ENCODE data around the gene MAP4K4. TPM values are rescaled to one million over a fixed set of nuclear protein-coding genes. Genes with fewer than 3 reads are reported as not detected.

Gene MAP4K4
- total RNA-seq, 2 donors from 2014 or later, result 60.1 to 147 TPM

- TF ChIP-seq CTCF (IDR thresholded peaks at IDR 0.05), result no peak
- Histone ChIP-seq H3K27me3 (replicated peaks; ENCODE audit: insufficient read depth) (no peaks in the 10 kb centered on the region), H3K4me1 (ENCODE audit: control insufficient read depth in 1 of 2, low read depth in 2 of 2) (peaks cover 0 to 6% of the 10 kb centered on the region in 2 donors), H3K4me3 (no peak overlapping the region), H3K9me3 (no peaks in the 10 kb centered on the region), H3K27ac (no peak overlapping the region), H3K36me3 (peaks cover 25% of the 10 kb centered on the region)
- DNase-seq (ENCODE audit: low spot score) (no peak), ATAC-seq (ENCODE audit: insufficient number of reproducible peaks, low FRiP score, low read depth) (no peak)
Observed at GRCh38 chr2:101837354-101837753, 139.8 kb downstream of the MAP4K4 start.

GRCh38 chr2:101841679-101842327 is 144.3 kb downstream of the MAP4K4 start:
- no peak for ATAC-seq (ENCODE audit: insufficient number of reproducible peaks, low FRiP score, low read depth)
- Histone ChIP-seq H3K27ac (no peak overlapping the region), H3K4me3 (no peak overlapping the region), H3K27me3 (replicated peaks; ENCODE audit: insufficient read depth) (no peaks in the 10 kb centered on the region), H3K36me3 (peaks cover 12% of the 10 kb centered on the region), H3K4me1 (ENCODE audit: control insufficient read depth in 1 of 2, low read depth in 2 of 2) (peaks cover 15 to 28% of the 10 kb centered on the region in 2 donors), H3K9me3 (no peaks in the 10 kb centered on the region)
- no peak for TF ChIP-seq CTCF (IDR thresholded peaks at IDR 0.05)
- no peak for DNase-seq (ENCODE audit: low spot score)

- no peak for TF ChIP-seq CTCF (IDR thresholded peaks at IDR 0.05)
Observed at GRCh38 chr2:101842471-101842870, 145.0 kb downstream of the MAP4K4 start.

GRCh38 chr2:101843048-101843447 is 145.5 kb downstream of the MAP4K4 start:
- no peaks in the 10 kb centered on the region for H3K27me3 ChIP-seq (replicated peaks; ENCODE audit: insufficient read depth)
- no peaks in the 10 kb centered on the region for H3K9me3 ChIP-seq
- no peak overlapping the region for H3K27ac ChIP-seq
- no peak for ATAC-seq (ENCODE audit: insufficient number of reproducible peaks, low FRiP score, low read depth)
- peaks cover 15 to 28% of the 10 kb centered on the region in 2 donors for H3K4me1 ChIP-seq (ENCODE audit: control insufficient read depth in 1 of 2, low read depth in 2 of 2)
- no peak for DNase-seq (ENCODE audit: low spot score)
- peaks cover 12% of the 10 kb centered on the region for H3K36me3 ChIP-seq
- TF ChIP-seq CTCF (IDR thresholded peaks at IDR 0.05), result no peak
- H3K4me3 ChIP-seq, result no peak overlapping the region

More at GRCh38 chr2:101842471-101842870, 145.0 kb downstream of the MAP4K4 start:
- Histone ChIP-seq H3K36me3 (peaks cover 12% of the 10 kb centered on the region), H3K27ac (no peak overlapping the region), H3K9me3 (no peaks in the 10 kb centered on the region), H3K4me3 (no peak overlapping the region), H3K27me3 (replicated peaks; ENCODE audit: insufficient read depth) (no peaks in the 10 kb centered on the region), H3K4me1 (ENCODE audit: control insufficient read depth in 1 of 2, low read depth in 2 of 2) (peaks cover 15 to 28% of the 10 kb centered on the region in 2 donors)
- DNase-seq (ENCODE audit: low spot score), result no peak
- ATAC-seq (ENCODE audit: insufficient number of reproducible peaks, low FRiP score, low read depth), result no peak

- ATAC-seq (ENCODE audit: insufficient number of reproducible peaks, low FRiP score, low read depth) (no peak), DNase-seq (ENCODE audit: low spot score) (no peak)
- H3K4me3 ChIP-seq, result no peak overlapping the region
- H3K9me3 ChIP-seq, result no peaks in the 10 kb centered on the region
- H3K27ac ChIP-seq, result peak overlapping the region; percentile 33 to 57
- no peak for TF ChIP-seq CTCF (IDR thresholded peaks at IDR 0.05)
- peaks cover 17 to 33% of the 10 kb centered on the region in 2 donors for H3K4me1 ChIP-seq (ENCODE audit: control insufficient read depth in 1 of 2, low read depth in 2 of 2)
- H3K27me3 ChIP-seq (replicated peaks; ENCODE audit: insufficient read depth), result no peaks in the 10 kb centered on the region
- peaks cover 12% of the 10 kb centered on the region for H3K36me3 ChIP-seq
Observed at GRCh38 chr2:101843471-101843870, 146.0 kb downstream of the MAP4K4 start.
